Measurements from ENCODE around the gene PTPN7. TPM values are rescaled to one million over a fixed set of nuclear protein-coding genes. Genes with fewer than 3 reads are reported as not detected.
"Not testable (repeated sequence)": the region's sequence is repeated elsewhere in the genome, so short reads cannot be mapped to it uniquely, and the experiment has no call there.

PTPN7 gene
- total RNA-seq, 1 donor from 2014 or later = 0.92 TPM

- DNase-seq (no peak), ATAC-seq (no peak)
- intact Hi-C loops (cut with micrococcal nuclease) = loop anchor here (5.0 kb wide), 1 partner anchor 121 kb away; no protein-coding TSS in a partner anchor
These were observed 37.0 kb downstream of the PTPN7 start for GRCh38 chr1:202123336-202123813.

- peak; percentile 68 for ATAC-seq
- intact Hi-C loops (cut with micrococcal nuclease) = loop anchor here (5.0 kb wide), 1 partner anchor 120 kb away; no protein-coding TSS in a partner anchor
- peak; percentile 72 for DNase-seq
These were observed 37.6 kb downstream of the PTPN7 start, which contains the start of gene GPR37L1 for GRCh38 chr1:202122639-202123335. Gene GPR37L1 (plus strand): TSS chr1:202122917. CDS start chr1:202122964, 47 bp downstream.

- DNase-seq = no peak
- ATAC-seq = no peak
- intact Hi-C loops (cut with micrococcal nuclease) = loop anchor here (5.0 kb wide), 1 partner anchor 119 kb away; no protein-coding TSS in a partner anchor
These were observed 39.4 kb downstream of the PTPN7 start for GRCh38 chr1:202121006-202121405.

- ATAC-seq (peak; percentile 34), DNase-seq (no peak)
- intact Hi-C loops (cut with micrococcal nuclease) = no loop called here
These were observed 42.5 kb downstream of the PTPN7 start for GRCh38 chr1:202117898-202118371.

GRCh38 chr1:202116287-202116686, 44.1 kb downstream of the PTPN7 start:
- DNase-seq (no peak), ATAC-seq (no peak)
- intact Hi-C loops (cut with micrococcal nuclease) = no loop called here

- DNase-seq (no peak), ATAC-seq (no peak)
- intact Hi-C loops (cut with micrococcal nuclease) = no loop called here
These were observed 46.6 kb downstream of the PTPN7 start for GRCh38 chr1:202113690-202114300.

- intact Hi-C loops (cut with micrococcal nuclease) = no loop called here
- peak; percentile 77 for DNase-seq
- peak; percentile 80 for ATAC-seq
These were observed 47.3 kb downstream of the PTPN7 start for GRCh38 chr1:202112859-202113689.

GRCh38 chr1:202111589-202111988, 48.8 kb downstream of the PTPN7 start:
- ATAC-seq; DNase-seq; intact Hi-C loops (cut with micrococcal nuclease): not testable (repeated sequence)

GRCh38 chr1:202110977-202111376, 49.4 kb downstream of the PTPN7 start:
- intact Hi-C loops (cut with micrococcal nuclease) = no loop called here
- ATAC-seq (no peak), DNase-seq (no peak)

- peak; percentile 73 for ATAC-seq
- DNase-seq = peak; percentile 67
- intact Hi-C loops (cut with micrococcal nuclease) = no loop called here
These were observed 52.3 kb downstream of the PTPN7 start for GRCh38 chr1:202107801-202108731.

GRCh38 chr1:202107321-202107761, 53.1 kb downstream of the PTPN7 start:
- intact Hi-C loops (cut with micrococcal nuclease) = no loop called here
- ATAC-seq = peak; percentile 88
- DNase-seq = peak; percentile 87

GRCh38 chr1:202106340-202107254, 53.8 kb downstream of the PTPN7 start:
- no peak for DNase-seq
- intact Hi-C loops (cut with micrococcal nuclease) = no loop called here
- peak; percentile 25 for ATAC-seq

- no peak for DNase-seq
- no peak for ATAC-seq
- intact Hi-C loops (cut with micrococcal nuclease) = no loop called here
These were observed 54.6 kb downstream of the PTPN7 start for GRCh38 chr1:202105571-202106339.

- intact Hi-C loops (cut with micrococcal nuclease) = no loop called here
- DNase-seq (no peak), ATAC-seq (no peak)
These were observed 56.3 kb downstream of the PTPN7 start for GRCh38 chr1:202104073-202104472.

GRCh38 chr1:202101184-202101583, 59.2 kb downstream of the PTPN7 start:
- ATAC-seq (no peak), DNase-seq (no peak)
- intact Hi-C loops (cut with micrococcal nuclease) = no loop called here

Data from left ventricle myocardium superior (tissue), 1 donor.